SK-N-MC (cell line): ENCODE results near the gene CCDC197.

Experiments used
- DNase-seq: peaks from one replicate; pipeline ENCODE4 v3.0.0-alpha.2; 2011; ENCODE audit warnings: low read depth, low spot score
- H3K27ac ChIP-seq: fragments of 200-600 bp; sonication (generic); 2 replicates; pipeline ENCODE4 v1.5.1; 2016; ENCODE audit warnings: mixed run types
- H3K36me3 ChIP-seq: fragments of 200-600 bp; sonication (generic); 2 replicates; pipeline ENCODE4 v1.6.1; 2017; ENCODE audit warnings: antibody characterized with exemption, low read length, mixed read lengths; ENCODE audit not compliant: insufficient read depth
- H3K4me3 ChIP-seq: fragments of 200-600 bp; sonication (generic); 2 replicates; pipeline ENCODE4 v1.5.1; 2016
- H3K9ac ChIP-seq: fragments of 200-600 bp; sonication (generic); 2 replicates; pipeline ENCODE4 v1.8.0; 2017; ENCODE audit warnings: mixed run types, mixed read lengths; ENCODE audit not compliant: insufficient read length
- H3K9me3 ChIP-seq: fragments of 200-600 bp; sonication (generic); 2 replicates; pipeline ENCODE4 v1.6.1; 2017; ENCODE audit warnings: low read depth, mild to moderate bottlenecking, antibody characterized with exemption, low read length, moderate library complexity, mixed read lengths
- EZH2 ChIP-seq: fragments of 200-600 bp; sonication (generic); IDR thresholded peaks from one replicate; pipeline ENCODE4 v1.6.1; 2017; ENCODE audit warnings: antibody characterized with exemption
- FOXP2 ChIP-seq: optimal IDR thresholded peaks from 2 replicates; pipeline ENCODE3; 2011; ENCODE audit warnings: mild to moderate bottlenecking, moderate library complexity; ENCODE audit not compliant: insufficient read depth; ENCODE audit errors: extremely low read length, control extremely low read depth
- POLR2AphosphoS5 ChIP-seq: IDR thresholded peaks from 2 replicates; pipeline ENCODE4 v1.6.1; 2012; ENCODE audit warnings: mild to moderate bottlenecking, low read depth, low read length, borderline replicate concordance

CCDC197 gene

GRCh38 chr14:93954900-93955849 is 41.9 kb upstream of the CCDC197 start:
- no peaks in the 10 kb centered on the region for H3K9me3 ChIP-seq
- no peak for DNase-seq
- H3K9ac ChIP-seq = no peak overlapping the region
- TF ChIP-seq POLR2AphosphoS5 (no peak), FOXP2 (no peak), EZH2 (no peak)
- no peaks in the 10 kb centered on the region for H3K36me3 ChIP-seq
- no peak overlapping the region for H3K27ac ChIP-seq
- no peak overlapping the region for H3K4me3 ChIP-seq

GRCh38 chr14:93955850-93956481 is 41.1 kb upstream of the CCDC197 start:
- no peak overlapping the region for H3K4me3 ChIP-seq
- H3K27ac ChIP-seq = no peak overlapping the region
- H3K9me3 ChIP-seq = no peaks in the 10 kb centered on the region
- no peak overlapping the region for H3K9ac ChIP-seq
- no peak for DNase-seq
- TF ChIP-seq EZH2 (no peak), POLR2AphosphoS5 (no peak), FOXP2 (no peak)
- H3K36me3 ChIP-seq = no peaks in the 10 kb centered on the region

DNA sequence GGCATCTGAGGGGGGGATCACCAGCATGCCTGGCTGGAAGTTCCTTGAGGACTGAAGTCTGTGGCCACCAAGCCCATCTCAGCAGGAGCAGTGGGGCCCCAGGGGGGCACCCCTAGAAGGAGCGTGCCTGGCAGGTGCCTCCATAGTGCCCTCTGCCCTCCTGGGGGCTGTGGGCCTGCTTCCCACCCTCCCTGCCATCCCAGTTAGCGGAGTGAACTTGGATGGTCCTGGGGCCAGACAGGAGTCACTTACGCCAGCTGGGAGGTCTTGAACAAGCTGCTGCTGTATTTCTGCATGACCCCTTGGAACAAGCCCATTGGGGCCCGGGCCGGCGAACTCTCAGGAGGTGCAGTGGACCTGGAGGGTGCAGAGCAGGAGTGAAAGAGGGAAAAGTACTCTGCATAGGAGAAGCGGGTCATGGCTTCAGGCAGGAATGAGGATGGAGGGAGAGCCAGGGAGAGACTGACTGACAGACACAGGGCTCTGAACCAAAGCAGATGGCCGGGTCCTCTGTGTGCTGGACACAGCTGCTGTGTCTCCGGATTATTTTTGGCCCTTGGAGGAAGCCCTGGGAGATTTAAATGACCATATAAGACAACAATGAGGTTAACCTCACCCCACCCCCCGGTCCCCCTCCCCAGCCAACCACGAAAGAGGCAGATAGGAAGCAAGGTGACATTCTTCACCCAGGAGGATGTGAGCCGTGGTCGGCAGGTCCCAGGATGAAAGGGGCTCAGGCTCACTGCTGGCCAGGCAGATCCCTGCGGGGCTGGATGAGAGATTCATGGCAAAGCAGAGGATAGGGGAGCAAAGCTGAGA is 40.4 kb upstream of the CCDC197 start:
- no peak for DNase-seq
- Histone ChIP-seq H3K4me3 (no peak overlapping the region), H3K9ac (no peak overlapping the region), H3K36me3 (no peaks in the 10 kb centered on the region), H3K9me3 (no peaks in the 10 kb centered on the region), H3K27ac (no peak overlapping the region)
- no peak for TF ChIP-seq FOXP2
- TF ChIP-seq EZH2 = no peak
- no peak for TF ChIP-seq POLR2AphosphoS5

- Histone ChIP-seq H3K27ac (no peak overlapping the region), H3K9me3 (no peaks in the 10 kb centered on the region), H3K36me3 (no peaks in the 10 kb centered on the region), H3K9ac (no peak overlapping the region), H3K4me3 (no peak overlapping the region)
- DNase-seq = no peak
- no peak for TF ChIP-seq FOXP2
- no peak for TF ChIP-seq EZH2
- no peak for TF ChIP-seq POLR2AphosphoS5
These were observed 39.8 kb upstream of the CCDC197 start for GRCh38 chr14:93957333-93957710.

DNA sequence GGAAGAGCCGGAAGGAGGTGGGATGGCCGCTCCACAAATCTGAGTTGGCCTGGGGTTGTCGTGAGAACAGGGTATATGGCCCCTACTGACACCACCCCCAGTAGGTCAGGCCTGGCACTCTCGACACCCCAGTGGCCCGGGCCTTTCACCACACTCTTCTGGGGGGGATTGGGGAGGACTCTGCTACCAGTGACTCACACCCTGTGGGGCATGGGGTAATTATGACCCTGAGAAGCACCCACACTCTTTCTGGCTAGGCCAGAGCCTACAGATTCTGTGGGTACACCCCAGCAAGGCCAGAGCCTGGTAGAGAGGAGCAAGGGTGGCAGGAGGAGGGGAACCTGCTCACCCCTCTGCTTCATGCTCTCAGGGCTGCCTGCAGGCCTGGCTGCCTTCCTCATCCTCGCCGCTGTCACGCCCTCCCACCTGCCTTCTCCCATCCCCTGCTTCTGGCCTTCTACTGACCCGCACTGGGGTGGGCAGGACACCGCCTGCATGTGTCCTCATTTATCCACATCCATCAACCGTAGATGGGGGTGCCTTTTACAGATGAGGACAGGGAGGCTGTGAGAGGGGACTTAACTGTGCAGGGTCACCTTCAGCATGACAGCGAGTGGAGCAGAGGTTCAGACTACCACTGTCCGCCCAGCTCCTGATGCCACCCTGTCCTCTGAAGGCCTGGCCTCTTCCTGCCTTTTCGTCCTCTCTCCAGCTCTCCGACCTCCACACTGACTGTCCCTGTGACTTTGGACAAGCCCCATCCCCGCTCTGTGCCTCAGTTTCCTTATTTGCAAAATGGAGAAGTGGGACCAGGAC is 39.1 kb upstream of the CCDC197 start:
- no peak overlapping the region for H3K9ac ChIP-seq
- no peaks in the 10 kb centered on the region for H3K36me3 ChIP-seq
- no peak overlapping the region for H3K27ac ChIP-seq
- H3K4me3 ChIP-seq = no peak overlapping the region
- no peak for DNase-seq
- no peaks in the 10 kb centered on the region for H3K9me3 ChIP-seq
- TF ChIP-seq POLR2AphosphoS5 = no peak
- TF ChIP-seq EZH2 = no peak
- no peak for TF ChIP-seq FOXP2

GRCh38 chr14:93958567-93959238 is 38.4 kb upstream of the CCDC197 start:
- no peak for DNase-seq
- H3K4me3 ChIP-seq = no peak overlapping the region

More at GRCh38 chr14:93958567-93959238, 38.4 kb upstream of the CCDC197 start:
- no peaks in the 10 kb centered on the region for H3K9me3 ChIP-seq
- H3K9ac ChIP-seq = no peak overlapping the region
- H3K36me3 ChIP-seq = no peaks in the 10 kb centered on the region
- TF ChIP-seq EZH2 (no peak), POLR2AphosphoS5 (no peak), FOXP2 (no peak)
- no peak overlapping the region for H3K27ac ChIP-seq
